Panc1 (cell line): Measurements from ENCODE around the gene PFKFB3.

Experiments
- POLR2AphosphoS5 ChIP-seq: IDR thresholded peaks from 2 replicates; pipeline ENCODE4 v1.6.1; 2012; ENCODE audit warnings: mild to moderate bottlenecking, low read depth, low read length, moderate library complexity
- SIN3A ChIP-seq: IDR thresholded peaks from 2 replicates; pipeline ENCODE4 v1.6.1; 2012; ENCODE audit warnings: low read depth, mild to moderate bottlenecking, low read length, moderate library complexity, borderline replicate concordance; ENCODE audit not compliant: insufficient read depth
- TCF7L2 ChIP-seq: IDR thresholded peaks from 2 replicates; pipeline ENCODE4 v1.6.1; 2011; ENCODE audit warnings: mild to moderate bottlenecking, low read depth, low read length, inconsistent platforms
- TF ChIP-seq, protein P1 (sequence below): fragments of 450-650 bp; IDR thresholded peaks from 2 replicates; pipeline ENCODE4 v1.5.1; 2017; ENCODE audit warnings: mild to moderate bottlenecking

DNA sequence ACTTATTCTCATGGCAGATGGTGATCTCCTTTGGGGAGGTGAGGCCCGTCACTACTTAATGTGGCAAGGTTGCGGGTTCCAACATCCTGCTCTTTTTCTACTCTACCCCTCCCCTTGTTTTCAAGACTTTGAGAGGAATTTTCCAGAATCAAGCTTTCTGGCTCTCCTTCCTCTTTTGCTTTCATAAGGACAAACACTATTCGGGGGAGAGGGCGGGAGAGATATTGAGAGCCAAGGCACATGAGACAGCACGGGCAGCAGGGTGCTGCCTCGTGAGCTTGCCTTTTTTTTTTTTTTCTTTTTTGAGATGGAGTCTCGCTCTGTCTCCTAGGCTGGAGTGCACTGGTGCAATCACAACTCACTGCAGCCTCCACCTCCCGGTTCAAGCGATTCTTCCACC, 6.9 kb upstream of the PFKFB3 start:
- TF ChIP-seq, protein P1, sequence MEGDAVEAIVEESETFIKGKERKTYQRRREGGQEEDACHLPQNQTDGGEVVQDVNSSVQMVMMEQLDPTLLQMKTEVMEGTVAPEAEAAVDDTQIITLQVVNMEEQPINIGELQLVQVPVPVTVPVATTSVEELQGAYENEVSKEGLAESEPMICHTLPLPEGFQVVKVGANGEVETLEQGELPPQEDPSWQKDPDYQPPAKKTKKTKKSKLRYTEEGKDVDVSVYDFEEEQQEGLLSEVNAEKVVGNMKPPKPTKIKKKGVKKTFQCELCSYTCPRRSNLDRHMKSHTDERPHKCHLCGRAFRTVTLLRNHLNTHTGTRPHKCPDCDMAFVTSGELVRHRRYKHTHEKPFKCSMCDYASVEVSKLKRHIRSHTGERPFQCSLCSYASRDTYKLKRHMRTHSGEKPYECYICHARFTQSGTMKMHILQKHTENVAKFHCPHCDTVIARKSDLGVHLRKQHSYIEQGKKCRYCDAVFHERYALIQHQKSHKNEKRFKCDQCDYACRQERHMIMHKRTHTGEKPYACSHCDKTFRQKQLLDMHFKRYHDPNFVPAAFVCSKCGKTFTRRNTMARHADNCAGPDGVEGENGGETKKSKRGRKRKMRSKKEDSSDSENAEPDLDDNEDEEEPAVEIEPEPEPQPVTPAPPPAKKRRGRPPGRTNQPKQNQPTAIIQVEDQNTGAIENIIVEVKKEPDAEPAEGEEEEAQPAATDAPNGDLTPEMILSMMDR = no peak
- no peak for TF ChIP-seq SIN3A
- TF ChIP-seq TCF7L2 = no peak
- TF ChIP-seq POLR2AphosphoS5 = no peak
